ENCODE results near the gene MPHOSPH6.
"Not testable (repeated sequence)": the region's sequence is repeated elsewhere in the genome, so short reads cannot be mapped to it uniquely, and the experiment has no call there.

The MPHOSPH6 gene

DNA sequence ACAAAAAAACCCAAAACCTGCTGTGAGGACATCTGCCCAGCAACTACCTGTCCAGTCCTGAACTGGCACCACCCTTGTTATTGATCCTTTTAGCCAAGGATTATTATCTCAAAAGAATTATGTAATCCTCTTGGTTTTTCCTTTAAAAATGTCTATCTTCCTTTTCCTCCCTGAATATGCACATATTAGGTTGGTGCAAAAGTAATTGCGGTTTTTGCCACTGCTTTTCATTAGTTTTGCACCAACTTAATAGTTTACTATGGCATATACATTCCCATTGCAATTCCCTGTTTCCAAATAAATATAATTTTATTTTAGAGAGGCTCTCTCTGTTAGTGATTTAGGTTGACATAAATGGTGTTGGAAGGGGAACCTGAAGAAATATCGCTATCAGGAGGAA is 51.3 kb downstream of the MPHOSPH6 start:
- H3K4me1 ChIP-seq (ENCODE audit: control insufficient read depth, insufficient read depth, low read length) = no peaks in the 10 kb centered on the region; the same call in 1 of the 2 replicates

DNA sequence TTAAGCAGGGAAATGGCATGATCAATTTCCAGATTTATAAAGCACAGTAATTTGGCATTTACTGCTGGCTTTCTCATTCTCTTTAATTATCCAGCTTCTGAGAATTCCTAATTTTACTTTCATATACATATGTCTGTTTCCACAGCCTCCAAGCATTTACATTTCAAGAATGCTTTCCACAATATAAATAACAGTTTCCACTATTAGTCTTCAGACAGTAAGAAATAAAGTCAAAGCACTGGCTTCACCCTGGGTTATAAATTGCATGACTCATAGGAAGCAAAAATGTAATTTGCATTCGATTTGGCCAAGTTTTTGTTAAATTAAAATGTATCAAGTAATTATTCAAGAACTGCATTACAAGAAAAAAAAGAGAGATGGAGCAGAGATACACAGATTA is 53.5 kb downstream of the MPHOSPH6 start:
- H3K9ac ChIP-seq (ENCODE audit: low read depth, low read length) = no peak overlapping the region
- no peaks in the 10 kb centered on the region for H3K9me3 ChIP-seq (ENCODE audit: control insufficient read depth, insufficient read depth, low read length)

More for the DNA sequence above, 51.3 kb downstream of the MPHOSPH6 start:
- H3K27me3 ChIP-seq (ENCODE audit: control insufficient read depth, insufficient read depth, low read length) = no peaks in the 10 kb centered on the region
- H3K4me3 ChIP-seq (ENCODE audit: low read depth, low read length) = no peak overlapping the region
- H3K9ac ChIP-seq (ENCODE audit: low read depth, low read length) = no peak overlapping the region
- no peak overlapping the region for H3K27ac ChIP-seq (ENCODE audit: low read depth, low read length)
- no peaks in the 10 kb centered on the region for H3K36me3 ChIP-seq (ENCODE audit: control insufficient read depth, insufficient read depth, low read length)
- no peaks in the 10 kb centered on the region for H3K9me3 ChIP-seq (ENCODE audit: control insufficient read depth, insufficient read depth, low read length)

DNA sequence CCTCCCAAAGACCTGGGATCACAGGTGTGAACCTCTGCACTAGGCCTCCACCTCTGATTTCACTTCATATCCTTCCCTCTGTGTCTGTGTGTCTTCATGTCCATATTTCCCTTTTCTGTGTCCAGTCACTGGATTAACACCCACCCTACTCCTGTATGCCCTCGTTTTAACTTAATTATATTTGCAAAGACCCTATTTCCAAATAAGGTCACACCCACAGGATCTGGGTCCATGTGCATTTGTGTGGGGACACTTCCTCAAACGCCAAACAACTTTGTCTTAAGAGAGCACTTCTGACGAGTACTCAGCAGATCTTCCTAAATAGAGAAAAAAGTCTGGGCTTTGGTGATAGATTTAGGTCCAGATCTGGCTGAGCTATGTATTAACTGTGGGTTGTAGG is 56.3 kb downstream of the MPHOSPH6 start:
- Histone ChIP-seq H3K9ac (ENCODE audit: low read depth, low read length) (no peak overlapping the region), H3K4me1 (ENCODE audit: control insufficient read depth, insufficient read depth, low read length) (no peaks in the 10 kb centered on the region; the same call in 1 of the 2 replicates), H3K36me3 (ENCODE audit: control insufficient read depth, insufficient read depth, low read length) (no peaks in the 10 kb centered on the region), H3K9me3 (ENCODE audit: control insufficient read depth, insufficient read depth, low read length) (no peaks in the 10 kb centered on the region), H3K27ac (ENCODE audit: low read depth, low read length) (no peak overlapping the region), H3K4me3 (ENCODE audit: low read depth, low read length) (no peak overlapping the region), H3K27me3 (ENCODE audit: control insufficient read depth, insufficient read depth, low read length) (no peaks in the 10 kb centered on the region)

More for the DNA sequence above, 53.5 kb downstream of the MPHOSPH6 start:
- no peak overlapping the region for H3K27ac ChIP-seq (ENCODE audit: low read depth, low read length)
- no peaks in the 10 kb centered on the region for H3K36me3 ChIP-seq (ENCODE audit: control insufficient read depth, insufficient read depth, low read length)
- H3K4me1 ChIP-seq (ENCODE audit: control insufficient read depth, insufficient read depth, low read length) = no peaks in the 10 kb centered on the region; the same call in 1 of the 2 replicates
- H3K27me3 ChIP-seq (ENCODE audit: control insufficient read depth, insufficient read depth, low read length) = no peaks in the 10 kb centered on the region
- no peak overlapping the region for H3K4me3 ChIP-seq (ENCODE audit: low read depth, low read length)

DNA sequence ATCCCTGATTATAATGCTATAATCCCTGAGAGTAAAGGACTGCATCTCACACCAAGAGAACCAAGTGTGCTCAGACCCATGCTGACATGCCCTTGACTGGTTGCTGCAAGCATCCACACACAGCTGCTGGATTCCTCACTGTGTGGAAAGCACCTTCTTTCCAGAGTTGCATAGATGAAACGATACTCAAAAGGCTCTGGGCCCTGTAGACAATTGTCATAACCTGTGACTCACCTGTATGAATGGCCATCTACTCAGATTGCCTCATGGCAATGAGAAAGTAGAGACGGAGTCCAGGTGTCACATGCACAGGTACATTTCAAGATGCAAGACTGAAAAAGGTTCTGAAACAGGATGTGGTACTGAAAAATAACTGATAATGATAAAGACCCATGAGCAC is 58.1 kb downstream of the MPHOSPH6 start:
- H3K27me3 ChIP-seq (ENCODE audit: control insufficient read depth, insufficient read depth, low read length) = no peaks in the 10 kb centered on the region
- H3K9ac ChIP-seq (ENCODE audit: low read depth, low read length) = no peak overlapping the region
- H3K4me1 ChIP-seq (ENCODE audit: control insufficient read depth, insufficient read depth, low read length) = no peaks in the 10 kb centered on the region
- no peak overlapping the region for H3K27ac ChIP-seq (ENCODE audit: low read depth, low read length)
- H3K9me3 ChIP-seq (ENCODE audit: control insufficient read depth, insufficient read depth, low read length) = no peaks in the 10 kb centered on the region
- no peaks in the 10 kb centered on the region for H3K36me3 ChIP-seq (ENCODE audit: control insufficient read depth, insufficient read depth, low read length)
- no peak overlapping the region for H3K4me3 ChIP-seq (ENCODE audit: low read depth, low read length)

DNA sequence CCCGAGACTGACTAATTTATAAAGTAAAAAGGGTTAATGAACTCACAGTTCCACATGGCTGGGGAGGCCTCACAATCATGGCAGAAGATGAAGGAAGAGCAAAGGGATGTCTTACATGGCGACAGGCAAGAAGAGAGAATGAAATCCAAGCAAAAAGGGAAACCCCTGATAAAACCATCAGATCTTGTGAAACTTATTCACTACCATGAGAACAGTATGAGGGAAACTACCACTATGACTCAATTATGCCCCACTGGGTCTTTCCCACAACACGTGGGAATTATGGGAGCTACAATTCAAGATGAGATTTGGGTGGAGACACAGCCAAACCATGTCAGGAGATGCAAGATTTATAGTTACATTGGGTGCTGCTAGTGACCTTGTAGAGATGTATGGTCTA is 60.8 kb downstream of the MPHOSPH6 start:
- not testable (repeated sequence) for H3K9ac ChIP-seq (ENCODE audit: low read depth, low read length); H3K27ac ChIP-seq (ENCODE audit: low read depth, low read length); H3K9me3 ChIP-seq (ENCODE audit: control insufficient read depth, insufficient read depth, low read length); H3K4me3 ChIP-seq (ENCODE audit: low read depth, low read length); H3K27me3 ChIP-seq (ENCODE audit: control insufficient read depth, insufficient read depth, low read length); H3K36me3 ChIP-seq (ENCODE audit: control insufficient read depth, insufficient read depth, low read length); H3K4me1 ChIP-seq (ENCODE audit: control insufficient read depth, insufficient read depth, low read length)

GRCh38 chr16:82108774-82109173 is 61.2 kb downstream of the MPHOSPH6 start:
- no peaks in the 10 kb centered on the region for H3K4me1 ChIP-seq (ENCODE audit: control insufficient read depth, insufficient read depth, low read length)

GRCh38 chr16:82108100-82108499 is 61.9 kb downstream of the MPHOSPH6 start:
- no peaks in the 10 kb centered on the region for H3K9me3 ChIP-seq (ENCODE audit: control insufficient read depth, insufficient read depth, low read length)
- no peaks in the 10 kb centered on the region for H3K4me1 ChIP-seq (ENCODE audit: control insufficient read depth, insufficient read depth, low read length)
- H3K36me3 ChIP-seq (ENCODE audit: control insufficient read depth, insufficient read depth, low read length) = no peaks in the 10 kb centered on the region
- H3K27me3 ChIP-seq (ENCODE audit: control insufficient read depth, insufficient read depth, low read length) = no peaks in the 10 kb centered on the region
- H3K4me3 ChIP-seq (ENCODE audit: low read depth, low read length) = no peak overlapping the region
- no peak overlapping the region for H3K27ac ChIP-seq (ENCODE audit: low read depth, low read length)
- no peak overlapping the region for H3K9ac ChIP-seq (ENCODE audit: low read depth, low read length)

More at GRCh38 chr16:82108774-82109173, 61.2 kb downstream of the MPHOSPH6 start:
- Histone ChIP-seq H3K27me3 (ENCODE audit: control insufficient read depth, insufficient read depth, low read length) (no peaks in the 10 kb centered on the region), H3K27ac (ENCODE audit: low read depth, low read length) (no peak overlapping the region), H3K36me3 (ENCODE audit: control insufficient read depth, insufficient read depth, low read length) (no peaks in the 10 kb centered on the region), H3K9me3 (ENCODE audit: control insufficient read depth, insufficient read depth, low read length) (no peaks in the 10 kb centered on the region), H3K4me3 (ENCODE audit: low read depth, low read length) (no peak overlapping the region), H3K9ac (ENCODE audit: low read depth, low read length) (no peak overlapping the region)

- H3K4me3 ChIP-seq (ENCODE audit: low read depth, low read length) = no peak overlapping the region
- H3K36me3 ChIP-seq (ENCODE audit: control insufficient read depth, insufficient read depth, low read length) = no peaks in the 10 kb centered on the region
- no peak overlapping the region for H3K27ac ChIP-seq (ENCODE audit: low read depth, low read length)
- H3K4me1 ChIP-seq (ENCODE audit: control insufficient read depth, insufficient read depth, low read length) = no peaks in the 10 kb centered on the region
- H3K9ac ChIP-seq (ENCODE audit: low read depth, low read length) = no peak overlapping the region
- no peaks in the 10 kb centered on the region for H3K27me3 ChIP-seq (ENCODE audit: control insufficient read depth, insufficient read depth, low read length)
- no peaks in the 10 kb centered on the region for H3K9me3 ChIP-seq (ENCODE audit: control insufficient read depth, insufficient read depth, low read length)
These were observed 64.9 kb downstream of the MPHOSPH6 start for GRCh38 chr16:82105107-82105506.
